Retinal pigment epithelial cell (primary cell): Measurements from ENCODE around the gene SPEF2.
A peak's percentile ranks its signal among the peaks of the same experiment; 100 is the strongest.

ENCODE experiments used
- DNase-seq: peaks from one replicate; pipeline ENCODE4 v3.0.0-alpha.2; 2010; ENCODE audit warnings: low read depth
- H3K4me3 ChIP-seq: 2 replicates; pipeline ENCODE4 v1.5.1; 2011; ENCODE audit warnings: mild to moderate bottlenecking, low read length, control low read depth, moderate library complexity
- TF ChIP-seq, protein P1 (sequence below): conservative IDR thresholded peaks from 2 replicates; pipeline ENCODE4 v1.5.1; 2011; ENCODE audit warnings: low read depth, low read length, control low read depth, inconsistent platforms

SPEF2 gene

DNA sequence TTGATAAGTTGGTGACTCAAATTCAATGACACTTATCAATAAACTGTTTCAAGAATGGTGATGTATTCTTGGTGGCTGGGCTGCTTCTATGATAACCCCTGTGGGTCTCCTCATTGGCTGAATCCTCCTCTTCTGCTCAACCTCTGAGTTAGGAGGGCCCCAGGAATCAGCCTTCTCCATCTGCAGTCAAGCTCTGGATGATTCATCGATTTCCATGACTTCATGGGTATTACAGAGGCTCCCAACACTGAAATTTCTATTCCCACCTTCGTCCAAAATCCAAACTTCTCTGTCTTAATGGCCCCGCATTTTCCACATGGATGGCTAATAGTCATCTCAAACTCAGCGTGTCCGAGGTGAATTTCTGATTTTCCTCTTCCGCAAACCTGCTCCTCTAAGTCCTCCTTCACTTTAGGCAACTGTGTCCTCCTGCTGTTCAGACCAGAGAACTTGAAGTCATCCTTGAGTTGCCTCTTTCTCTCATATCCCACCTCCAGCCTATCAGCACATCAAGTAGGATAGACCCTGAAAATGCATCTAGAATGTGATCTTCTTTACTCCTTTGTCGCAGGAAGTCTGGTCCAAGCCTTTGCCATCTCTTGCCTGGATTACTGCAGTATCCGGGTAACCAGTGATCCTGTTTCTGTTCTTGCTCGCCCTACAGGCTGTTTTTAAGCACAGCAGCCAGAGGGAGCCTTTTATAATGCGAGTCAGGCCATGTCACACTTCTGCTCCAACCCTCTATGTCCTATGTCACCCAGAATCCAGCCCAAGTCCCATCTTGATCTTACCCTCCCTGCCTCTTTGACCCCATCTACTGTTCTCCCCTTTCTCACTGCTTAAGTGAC is 197.7 kb downstream of the SPEF2 start:
- TF ChIP-seq, protein P1, sequence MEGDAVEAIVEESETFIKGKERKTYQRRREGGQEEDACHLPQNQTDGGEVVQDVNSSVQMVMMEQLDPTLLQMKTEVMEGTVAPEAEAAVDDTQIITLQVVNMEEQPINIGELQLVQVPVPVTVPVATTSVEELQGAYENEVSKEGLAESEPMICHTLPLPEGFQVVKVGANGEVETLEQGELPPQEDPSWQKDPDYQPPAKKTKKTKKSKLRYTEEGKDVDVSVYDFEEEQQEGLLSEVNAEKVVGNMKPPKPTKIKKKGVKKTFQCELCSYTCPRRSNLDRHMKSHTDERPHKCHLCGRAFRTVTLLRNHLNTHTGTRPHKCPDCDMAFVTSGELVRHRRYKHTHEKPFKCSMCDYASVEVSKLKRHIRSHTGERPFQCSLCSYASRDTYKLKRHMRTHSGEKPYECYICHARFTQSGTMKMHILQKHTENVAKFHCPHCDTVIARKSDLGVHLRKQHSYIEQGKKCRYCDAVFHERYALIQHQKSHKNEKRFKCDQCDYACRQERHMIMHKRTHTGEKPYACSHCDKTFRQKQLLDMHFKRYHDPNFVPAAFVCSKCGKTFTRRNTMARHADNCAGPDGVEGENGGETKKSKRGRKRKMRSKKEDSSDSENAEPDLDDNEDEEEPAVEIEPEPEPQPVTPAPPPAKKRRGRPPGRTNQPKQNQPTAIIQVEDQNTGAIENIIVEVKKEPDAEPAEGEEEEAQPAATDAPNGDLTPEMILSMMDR, result peak; percentile 68
- no peak for DNase-seq

DNA sequence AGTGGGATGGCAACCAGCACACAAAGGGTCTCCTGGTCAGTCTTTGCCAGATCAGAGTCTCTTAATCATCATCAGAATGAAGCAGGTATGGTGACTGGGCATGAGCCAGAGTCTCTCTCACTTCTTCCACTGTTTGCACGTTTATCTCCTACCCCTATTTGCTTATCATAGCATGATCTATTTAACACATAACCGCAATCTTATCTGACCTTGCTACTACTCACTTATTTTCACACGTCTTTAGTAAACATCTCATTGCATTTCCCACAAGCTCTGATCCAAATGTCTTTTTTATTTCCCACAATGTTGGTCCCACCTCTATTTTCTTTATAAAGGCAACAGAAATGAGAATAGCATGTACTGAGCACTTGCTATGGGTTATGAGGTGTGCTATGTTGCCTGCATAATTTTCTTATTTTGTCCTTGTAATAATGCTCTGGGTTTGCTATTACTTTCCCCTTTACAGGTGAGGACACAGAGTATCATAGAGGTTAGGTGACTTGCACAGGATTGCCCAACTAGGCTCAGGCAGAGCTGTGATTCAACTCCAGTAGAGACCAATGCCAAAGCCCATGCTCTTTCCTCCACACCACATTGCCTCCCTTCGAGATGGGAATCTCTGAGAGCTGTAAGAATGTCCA is 199.3 kb downstream of the SPEF2 start:
- no peak for DNase-seq
- H3K4me3 ChIP-seq, result no peak overlapping the region
- TF ChIP-seq, protein P1, result no peak

More for the DNA sequence above, 197.7 kb downstream of the SPEF2 start:
- no peak overlapping the region for H3K4me3 ChIP-seq

DNA sequence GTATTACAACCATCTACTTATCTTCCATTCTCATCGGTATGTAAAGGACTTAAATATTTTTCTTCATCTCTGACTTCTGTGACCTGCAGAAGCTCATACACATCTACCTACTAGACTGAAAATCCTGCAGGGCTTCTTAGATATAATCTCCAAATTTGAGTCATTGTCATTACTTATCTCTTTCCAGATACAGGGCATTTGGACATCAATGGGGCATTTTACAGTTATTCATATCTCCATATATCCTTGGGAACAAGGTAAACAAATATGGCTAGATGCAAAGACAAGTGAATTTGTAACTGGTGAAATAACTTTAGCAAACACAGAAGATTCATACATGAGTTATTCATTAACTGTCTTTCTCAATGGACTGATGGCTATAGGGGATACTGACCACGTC is 201.4 kb downstream of the SPEF2 start:
- TF ChIP-seq, protein P1, result no peak
- no peak for DNase-seq
- no peak overlapping the region for H3K4me3 ChIP-seq

DNA sequence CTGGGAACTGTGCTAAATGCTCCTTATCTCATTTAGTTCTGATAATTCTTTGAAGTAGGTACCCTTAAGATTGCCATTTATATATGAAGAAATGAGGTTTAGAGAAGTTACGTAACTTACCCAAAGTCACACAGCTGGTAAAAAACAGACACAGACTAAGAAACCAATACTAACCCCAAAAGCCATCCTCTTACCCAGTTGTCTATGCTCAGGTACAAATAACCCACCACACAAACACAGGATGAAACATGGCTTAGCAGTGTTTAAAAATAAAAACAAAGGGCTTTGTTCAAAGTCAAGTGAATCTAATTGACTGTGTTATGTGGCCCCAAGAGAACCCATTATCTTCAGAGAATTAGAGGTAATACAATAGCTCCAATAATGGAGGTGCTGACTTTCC is 202.0 kb downstream of the SPEF2 start:
- DNase-seq, result no peak
- H3K4me3 ChIP-seq, result no peak overlapping the region
- TF ChIP-seq, protein P1, result no peak

DNA sequence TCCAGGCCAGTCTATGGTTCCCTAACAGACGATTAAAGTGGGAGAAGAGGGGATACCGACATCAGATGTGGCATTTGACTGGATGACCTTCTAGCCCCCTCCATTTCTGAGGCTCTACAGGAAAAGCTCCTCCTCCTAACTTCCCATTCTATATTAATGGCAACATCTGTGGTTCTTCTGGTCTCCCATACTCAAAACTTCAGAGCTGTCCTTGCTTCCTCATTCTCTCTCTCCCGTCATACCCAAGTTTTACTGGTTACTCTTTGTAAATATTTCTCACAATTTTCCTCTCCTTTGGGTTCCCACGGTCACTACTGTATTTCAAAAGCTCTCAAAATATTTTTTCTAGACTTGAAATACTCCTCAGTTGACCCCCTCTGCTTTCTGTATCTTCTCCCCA is 203.1 kb downstream of the SPEF2 start:
- no peak for DNase-seq
- no peak overlapping the region for H3K4me3 ChIP-seq
- TF ChIP-seq, protein P1, result no peak

DNA sequence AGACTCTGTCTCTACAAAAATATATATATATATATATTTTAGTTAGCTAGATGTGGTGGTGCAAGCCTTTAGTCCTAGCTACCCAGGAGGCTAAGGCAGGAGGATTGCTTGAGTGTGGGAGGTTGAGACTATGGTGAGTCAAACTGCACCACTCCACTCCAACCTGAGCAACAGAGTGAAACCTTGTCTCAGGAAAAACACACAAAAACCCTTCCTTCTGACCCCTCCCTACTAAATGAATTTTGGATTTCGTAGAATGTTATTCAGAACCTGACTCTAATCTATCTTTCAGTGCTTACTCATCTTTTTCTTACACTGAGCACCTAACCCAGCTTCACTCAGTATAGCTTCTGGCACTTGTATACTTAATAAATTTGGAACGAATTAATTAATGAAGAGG is 203.8 kb downstream of the SPEF2 start:
- DNase-seq, result no peak
- H3K4me3 ChIP-seq, result no peak overlapping the region
- TF ChIP-seq, protein P1, result no peak

DNA sequence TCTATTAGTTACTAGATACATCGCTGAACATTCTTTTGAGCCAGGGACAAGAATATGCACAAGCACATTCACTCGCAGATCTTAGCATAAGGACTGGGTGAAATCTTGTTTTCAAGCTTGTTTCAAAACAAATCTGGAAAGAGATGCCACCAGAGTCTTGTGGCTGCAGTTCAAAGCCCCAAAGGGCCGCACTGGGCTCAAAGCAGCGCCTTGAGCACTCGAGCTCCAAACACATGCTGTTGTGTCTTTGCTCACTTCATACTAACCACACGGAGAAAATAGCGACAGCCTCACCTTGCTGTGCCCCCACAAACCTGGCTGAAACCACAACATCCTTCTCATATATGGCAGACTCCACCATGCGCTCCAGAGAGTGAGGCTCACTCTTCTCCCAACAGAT is 204.8 kb downstream of the SPEF2 start:
- DNase-seq, result no peak
- H3K4me3 ChIP-seq, result no peak overlapping the region
- TF ChIP-seq, protein P1, result no peak
